ENCODE results near the gene ANKH. TPM values are rescaled to one million over a fixed set of nuclear protein-coding genes. Genes with fewer than 3 reads are reported as not detected.

Gene ANKH
- total RNA-seq, 1 experiment from 2014 or later = 45.0 TPM

DNA sequence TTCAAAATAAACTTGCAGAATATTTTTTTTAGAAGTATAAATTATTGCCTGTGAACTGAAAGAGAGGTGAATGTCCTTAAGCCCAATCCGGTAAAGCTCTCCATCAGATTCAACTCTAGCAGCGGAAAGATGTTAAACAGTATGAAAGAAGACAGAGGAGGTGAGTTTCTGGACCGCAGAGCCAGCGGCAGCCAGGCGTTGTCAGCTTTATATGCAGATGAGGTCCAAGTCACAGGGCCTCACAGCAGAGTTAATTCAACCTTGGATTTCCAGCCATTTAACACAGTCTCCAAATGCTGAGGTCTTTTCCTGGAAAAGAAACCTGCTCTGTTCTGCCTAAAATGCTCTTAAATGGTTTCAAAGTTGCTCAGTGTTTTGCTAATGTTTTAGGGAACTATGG is 131.6 kb downstream of the ANKH start:
- no peak for DNase-seq (ENCODE audit: low read depth)

DNA sequence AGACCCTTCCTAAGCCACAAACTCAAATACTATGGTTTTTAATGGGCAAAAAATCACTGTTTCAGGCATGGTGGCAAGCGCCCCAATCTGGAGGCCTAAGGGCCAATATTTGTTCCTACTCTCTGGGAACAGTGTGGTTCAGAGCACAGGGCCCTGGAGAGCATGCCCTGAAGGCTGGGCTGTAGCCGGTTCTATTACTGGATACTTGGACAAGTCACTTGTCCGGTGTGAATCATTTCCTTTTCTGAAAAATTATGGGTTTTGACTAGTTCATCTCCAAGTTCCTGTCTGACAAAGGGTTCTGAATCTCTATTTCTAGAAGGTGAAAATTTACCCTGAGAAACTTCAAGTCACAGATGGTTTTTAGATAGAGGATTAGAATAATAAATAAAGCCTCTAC is 132.0 kb downstream of the ANKH start:
- DNase-seq (ENCODE audit: low read depth) = peak; percentile 94

DNA sequence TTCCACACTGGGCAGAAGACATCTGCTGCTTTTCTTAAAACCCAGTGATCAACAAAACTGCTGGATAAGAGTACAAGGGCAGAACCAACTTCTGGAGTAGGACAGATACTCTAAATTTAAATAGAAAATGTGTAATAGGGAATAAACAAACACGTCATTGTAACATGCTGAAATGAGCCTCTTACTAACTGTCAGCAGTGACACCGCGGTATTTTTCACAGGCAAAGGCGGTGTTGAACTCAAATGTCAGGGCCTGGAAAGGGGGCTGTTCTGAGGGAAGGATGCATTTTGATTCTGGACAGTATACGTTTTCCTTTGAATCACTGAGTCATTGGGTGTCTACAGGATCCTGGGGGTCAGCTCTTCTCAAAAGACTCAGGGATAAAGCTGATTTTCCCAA is 133.5 kb downstream of the ANKH start:
- no peak for DNase-seq (ENCODE audit: low read depth)

DNA sequence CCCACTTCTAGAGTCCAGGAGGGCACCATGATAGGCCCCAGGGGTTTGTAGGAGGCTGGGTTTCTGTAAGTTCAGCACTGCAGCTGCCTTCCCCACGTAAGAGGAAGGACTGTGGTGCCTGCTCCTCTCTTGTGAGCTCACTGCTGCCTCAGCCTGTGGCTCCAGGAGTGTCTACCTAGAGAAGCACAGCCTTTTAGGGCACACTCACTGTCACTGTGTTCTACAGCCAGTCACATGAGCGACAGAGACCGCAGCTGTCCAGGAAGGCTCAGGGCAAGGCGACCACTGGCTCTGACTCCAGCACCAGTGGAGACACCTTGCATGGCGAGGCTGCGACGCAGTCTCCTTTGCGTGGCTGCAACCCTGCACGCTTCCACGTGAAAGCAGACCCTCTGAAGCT is 134.3 kb downstream of the ANKH start:
- no peak for DNase-seq (ENCODE audit: low read depth)

DNA sequence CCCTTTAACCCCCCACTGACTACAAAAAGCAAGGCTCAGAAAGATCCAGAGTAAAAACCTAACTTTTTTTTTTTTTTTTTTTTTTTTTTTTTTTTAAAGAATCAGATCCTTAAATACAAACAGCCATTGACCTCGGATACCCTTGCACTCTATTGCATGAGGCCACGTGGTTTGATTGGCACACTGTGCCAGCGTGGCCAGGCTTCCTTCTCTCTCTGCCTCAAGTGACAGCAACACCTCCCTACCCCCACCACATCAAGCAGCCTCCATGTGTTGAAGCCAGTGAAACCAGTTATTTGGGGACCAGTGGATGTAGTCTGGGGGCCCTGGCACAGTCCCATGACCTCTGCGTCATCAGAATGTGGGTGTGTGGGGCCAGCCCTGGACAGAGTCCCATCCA is 135.6 kb downstream of the ANKH start:
- no peak for DNase-seq (ENCODE audit: low read depth)

DNA sequence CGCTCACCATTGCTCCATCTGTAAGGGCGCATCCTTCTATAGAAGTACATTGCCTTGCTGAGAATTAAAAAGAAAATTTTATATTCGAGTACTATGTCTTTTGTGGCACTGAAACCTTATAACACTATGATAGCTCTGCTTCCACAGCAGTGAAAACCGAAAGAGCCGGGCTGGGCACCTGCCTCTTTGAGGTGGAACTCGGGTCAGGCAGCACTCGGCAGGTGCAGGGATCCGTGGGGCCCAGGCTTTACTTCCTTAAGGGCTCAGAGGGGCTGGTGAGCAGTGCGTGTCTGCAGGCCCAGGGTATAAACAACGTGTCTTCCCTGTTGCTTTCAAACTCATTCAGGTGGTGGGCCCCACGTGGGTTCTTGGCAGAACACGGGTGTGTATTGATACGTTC is 137.2 kb downstream of the ANKH start:
- no peak for DNase-seq (ENCODE audit: low read depth)

DNA sequence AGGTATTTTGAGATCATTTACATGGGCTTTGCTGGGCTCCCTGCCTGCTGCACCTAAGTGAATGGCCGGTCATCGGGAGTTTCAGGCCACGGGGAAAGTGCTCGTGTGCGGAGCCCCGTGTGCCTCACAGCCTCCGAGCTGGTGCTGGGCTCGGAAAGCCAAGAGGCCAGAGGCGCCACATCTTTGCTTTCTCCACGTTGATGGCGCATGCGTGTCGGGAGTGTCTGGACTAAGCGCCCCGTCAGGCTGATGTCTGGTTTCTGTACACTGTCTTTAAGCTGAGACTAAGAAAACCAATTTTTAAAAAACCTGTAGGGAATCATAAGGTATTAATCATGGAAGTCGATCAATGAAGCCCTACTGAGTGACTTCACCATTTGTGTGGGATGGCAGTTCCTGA is 137.9 kb downstream of the ANKH start:
- no peak for DNase-seq (ENCODE audit: low read depth)

DNA sequence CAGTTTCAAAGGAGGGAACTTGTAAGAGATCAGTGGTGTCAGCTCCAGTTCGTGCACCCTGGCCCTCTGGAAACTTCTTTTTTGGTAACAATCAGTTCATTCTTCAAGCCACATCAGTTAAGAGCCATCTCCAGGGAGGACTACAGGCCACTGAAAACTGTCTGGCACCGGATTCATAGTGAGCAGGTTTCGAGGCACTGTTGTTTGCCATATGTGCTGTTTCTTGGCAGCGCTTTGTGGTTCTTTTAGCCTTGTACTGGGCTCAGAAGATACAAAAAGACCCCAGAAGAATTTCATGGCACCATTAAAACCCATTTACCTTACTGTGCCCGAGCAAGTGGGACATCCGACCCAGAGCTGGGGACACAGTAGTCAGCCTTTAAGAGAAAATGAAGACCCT is 138.6 kb downstream of the ANKH start:
- no peak for DNase-seq (ENCODE audit: low read depth)

DNA sequence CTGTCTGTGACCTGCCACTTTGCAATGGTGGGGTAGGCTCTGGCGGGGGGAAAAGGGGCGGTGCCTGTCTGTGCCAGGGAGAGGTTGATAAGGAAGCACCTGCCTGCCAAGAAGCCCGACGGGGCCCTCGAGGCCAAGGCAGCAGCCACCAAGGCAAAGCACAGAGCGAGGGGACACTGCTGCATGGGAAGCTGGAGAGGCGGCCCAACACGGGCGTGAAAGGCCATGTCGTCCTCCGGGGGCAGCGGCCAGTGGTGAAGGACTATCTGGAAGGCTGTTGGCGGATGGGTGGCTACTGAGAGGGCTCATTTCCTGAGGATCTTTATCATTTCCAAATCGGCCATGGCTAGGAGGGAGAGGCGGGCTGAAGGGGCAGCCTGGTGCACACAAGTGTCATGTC is 140.7 kb downstream of the ANKH start:
- no peak for DNase-seq (ENCODE audit: low read depth)

DNA sequence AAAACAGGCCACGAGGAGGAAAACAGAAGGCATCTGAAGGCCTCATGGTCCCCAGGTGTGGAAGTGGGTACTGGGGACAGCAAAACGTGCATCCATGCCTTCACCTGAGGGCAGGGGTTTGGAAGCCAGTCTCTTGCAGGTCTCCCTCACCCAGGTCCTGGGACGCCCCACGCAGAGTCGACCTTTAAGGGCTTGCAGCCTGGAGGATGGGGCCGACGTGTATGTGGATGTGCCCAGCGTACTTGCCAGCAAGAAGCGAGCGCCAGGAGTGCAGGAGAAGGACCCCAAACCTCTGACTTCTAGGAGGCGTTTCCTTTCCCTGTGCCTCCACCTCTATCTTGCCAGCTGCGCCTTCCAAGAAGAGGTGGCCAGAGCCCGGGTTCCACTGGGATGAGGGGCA is 141.1 kb downstream of the ANKH start:
- no peak for DNase-seq (ENCODE audit: low read depth)

DNA sequence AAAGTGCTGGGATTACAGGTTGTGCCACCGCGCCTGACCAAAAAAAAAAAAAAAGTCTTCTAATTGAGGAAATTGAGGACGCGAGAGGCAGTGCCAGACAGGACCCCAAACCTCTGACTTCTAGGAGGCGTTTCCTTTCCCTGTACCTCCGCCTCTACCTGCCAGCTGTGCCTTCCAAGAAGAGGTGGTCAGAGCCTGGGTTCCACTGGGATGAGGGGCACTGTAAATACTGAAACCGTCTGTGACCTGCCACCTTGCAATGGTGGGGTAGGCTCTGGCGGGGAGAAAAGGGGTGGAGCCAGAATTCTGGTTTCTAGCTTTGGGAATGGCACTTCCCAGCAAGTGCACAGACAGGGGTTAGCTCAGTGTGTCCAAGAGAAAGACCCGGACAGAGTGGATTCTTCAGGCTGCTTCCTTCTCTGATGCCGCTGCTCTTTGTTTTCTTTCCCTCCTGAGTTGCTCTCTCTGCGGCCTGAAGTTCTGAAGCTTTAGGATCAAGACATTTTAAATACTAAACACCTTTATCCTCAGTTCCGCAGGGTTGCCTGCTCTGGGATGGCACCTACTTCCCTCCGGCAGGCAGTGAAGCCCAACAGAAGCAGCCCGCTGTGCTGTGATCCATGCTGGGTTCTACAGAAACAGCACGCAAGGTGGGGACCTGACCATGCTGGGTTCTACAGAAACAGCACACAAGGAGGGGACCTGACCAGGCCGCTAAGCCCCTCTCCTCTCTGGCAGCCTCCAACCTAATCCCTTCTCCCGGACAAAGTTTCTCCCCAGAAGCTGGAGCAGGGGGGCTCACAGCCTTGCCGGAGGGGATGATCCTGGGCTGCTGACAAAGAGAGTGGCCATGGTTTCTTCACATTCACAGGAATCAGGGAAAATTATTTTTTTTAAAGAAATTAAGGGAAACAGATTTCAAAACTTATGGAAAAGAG is 141.9 kb downstream of the ANKH start:
- DNase-seq (ENCODE audit: low read depth) = no peak

DNA sequence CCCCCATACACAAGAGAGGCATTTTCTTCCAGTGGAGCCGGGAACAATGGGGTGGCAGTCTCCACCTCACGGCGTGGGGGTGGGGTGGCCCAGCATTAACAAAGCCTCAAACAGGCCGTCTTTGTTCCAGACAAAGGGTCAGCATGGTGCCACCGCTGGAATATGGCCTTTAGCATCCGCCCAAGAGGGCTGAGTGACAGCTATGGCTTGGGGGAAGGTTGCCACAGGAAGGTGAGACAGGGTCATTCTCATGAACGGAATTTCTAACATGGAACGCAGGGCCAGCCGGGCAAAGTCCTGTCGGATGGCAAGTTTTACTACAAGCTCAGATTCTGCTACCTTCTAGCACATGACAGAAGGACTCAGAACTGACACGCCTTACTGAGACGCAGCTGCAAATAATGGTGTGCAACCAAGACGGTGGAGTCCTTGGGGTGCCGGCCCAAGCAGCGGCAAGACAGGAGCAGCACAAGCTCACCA is 143.1 kb downstream of the ANKH start:
- DNase-seq (ENCODE audit: low read depth) = no peak

DNA sequence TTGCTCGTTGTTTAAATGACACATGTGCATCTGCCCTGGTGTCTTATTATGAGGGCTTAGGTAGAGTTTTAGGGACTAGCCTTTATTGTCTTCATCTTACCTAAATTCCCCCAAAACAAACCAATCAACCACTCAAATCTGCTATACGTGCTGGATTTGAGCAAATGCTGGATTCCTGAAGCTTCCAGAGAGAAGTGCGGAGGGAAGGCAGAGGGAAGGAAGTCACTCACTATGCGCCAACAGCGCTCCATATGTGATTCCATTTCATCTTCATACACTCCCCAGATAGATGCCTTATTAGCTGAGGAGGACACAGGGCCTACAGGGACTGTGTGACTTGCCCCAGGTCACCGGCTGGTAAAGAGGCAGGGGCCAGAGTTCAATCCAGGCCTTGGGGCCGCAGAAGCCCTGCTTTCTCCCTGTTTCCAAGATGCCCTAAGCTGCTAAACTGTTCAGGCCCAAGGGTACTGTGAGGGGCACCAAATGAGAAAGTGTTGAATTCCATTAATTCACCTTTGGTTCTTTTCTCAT is 143.6 kb downstream of the ANKH start:
- no peak for DNase-seq (ENCODE audit: low read depth)

DNA sequence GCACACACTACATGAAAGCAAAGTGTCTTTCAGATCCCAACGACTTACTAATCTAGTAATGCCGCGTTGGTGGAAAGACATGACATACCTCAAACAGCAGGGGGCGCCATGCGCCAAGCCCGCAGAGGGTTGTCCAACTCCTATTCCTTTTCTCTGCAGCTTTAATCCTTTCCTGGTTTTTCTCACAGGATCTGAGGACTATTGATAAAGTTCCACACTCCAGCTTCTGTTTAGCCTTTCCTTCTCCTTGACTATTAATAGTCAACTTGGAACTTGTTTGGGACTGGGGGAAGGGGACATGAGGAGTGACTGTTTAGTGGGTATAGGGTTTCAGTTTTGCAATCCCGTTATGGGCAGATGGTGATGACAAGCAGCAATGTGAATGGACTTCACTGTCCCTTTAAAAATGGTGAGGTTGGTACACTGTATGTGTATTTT is 144.1 kb downstream of the ANKH start:
- peak; percentile 84 for DNase-seq (ENCODE audit: low read depth)

DNA sequence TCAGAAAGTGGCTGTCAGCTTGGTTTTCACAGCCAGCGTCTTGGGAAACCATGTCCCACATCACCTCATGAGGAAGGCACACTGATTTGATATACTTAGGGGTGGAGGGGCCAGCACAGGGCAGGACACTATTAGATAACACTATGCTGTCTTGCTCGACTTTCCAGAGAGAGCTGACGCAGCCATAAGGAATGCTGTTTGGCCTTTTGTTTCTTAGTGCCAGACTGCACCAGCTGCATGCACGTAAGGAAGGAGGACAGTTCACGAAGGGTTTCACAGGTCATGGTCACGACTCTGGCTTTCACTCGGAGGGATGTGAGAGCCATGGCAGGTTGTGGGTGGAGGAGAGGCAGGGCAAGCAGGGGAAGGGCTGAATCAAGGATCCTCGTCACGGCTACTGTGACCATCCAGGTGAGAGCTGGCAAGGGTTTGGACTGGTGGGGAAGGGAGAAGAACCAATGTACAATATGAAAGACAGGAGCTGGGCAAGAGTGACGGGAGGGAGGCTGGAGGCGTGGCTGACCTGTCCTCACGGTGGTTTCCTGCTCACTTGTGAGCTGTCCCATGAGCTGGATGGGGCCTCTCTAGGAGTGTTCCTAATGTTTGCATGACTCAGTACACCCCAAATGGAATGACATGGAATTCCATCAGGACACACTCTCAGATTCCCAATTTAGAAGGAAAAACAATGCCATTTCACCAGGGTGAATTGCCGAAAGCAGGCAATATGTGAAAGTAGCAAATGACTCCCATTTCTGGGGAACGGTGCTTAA is 145.3 kb downstream of the ANKH start:
- no peak for DNase-seq (ENCODE audit: low read depth)

DNA sequence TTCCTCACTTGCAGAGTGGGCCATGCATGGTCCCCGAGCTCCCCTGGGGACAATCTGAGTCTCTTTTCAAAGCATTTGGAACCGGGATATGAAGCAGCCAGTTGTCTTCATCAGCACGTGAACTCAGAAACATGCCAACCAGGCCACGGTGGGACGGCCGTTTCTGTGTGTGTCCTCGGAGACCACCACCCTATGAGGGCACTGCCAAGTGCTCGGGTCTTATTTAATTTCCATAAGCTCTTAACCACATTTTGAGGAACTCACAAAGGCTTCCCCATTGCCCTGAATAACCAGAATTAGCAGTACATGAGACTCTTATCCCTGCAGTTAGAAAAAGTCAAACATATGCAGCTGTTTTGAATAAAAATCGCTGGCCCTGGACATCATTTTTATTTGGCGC is 146.9 kb downstream of the ANKH start:
- DNase-seq (ENCODE audit: low read depth) = no peak

DNA sequence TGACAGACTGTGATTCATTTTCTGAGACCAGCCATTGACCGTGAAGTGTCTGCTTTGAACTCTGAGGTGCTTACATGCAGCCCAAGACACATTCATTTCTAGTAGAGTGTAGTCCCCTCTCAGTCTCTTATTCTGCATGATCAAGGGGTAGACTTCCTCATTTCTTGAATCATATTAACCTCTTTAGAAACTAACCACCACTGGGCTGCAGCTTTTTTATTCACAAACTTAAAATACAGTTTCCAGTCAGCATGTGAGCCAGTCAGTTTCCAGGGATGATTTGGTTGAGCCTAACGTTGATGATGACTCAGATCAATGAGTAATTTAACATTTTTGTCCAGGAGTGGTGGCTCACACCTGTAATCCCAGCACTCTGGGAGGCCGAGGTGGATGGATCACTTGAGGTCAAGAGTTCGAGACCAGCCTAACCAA is 147.9 kb downstream of the ANKH start:
- peak; percentile 62 for DNase-seq (ENCODE audit: low read depth)

DNA sequence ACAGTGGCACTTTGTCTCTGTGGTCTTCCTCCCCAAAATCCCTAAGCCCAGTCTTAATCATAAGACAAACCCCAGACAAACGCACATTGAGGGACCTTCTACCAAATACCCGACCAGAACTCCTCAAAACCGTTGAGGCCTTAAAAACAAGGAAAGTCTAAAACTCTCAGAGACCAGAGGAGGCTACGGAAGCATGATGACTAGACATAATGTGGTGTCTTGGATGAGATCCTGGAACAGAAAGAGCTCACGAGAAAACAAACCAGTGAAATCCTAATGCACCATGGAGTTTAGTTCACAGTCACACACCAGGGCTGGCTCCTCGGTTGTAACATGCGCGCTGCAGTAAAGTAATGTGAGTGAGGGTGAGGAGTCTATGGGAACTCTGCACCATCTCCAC is 148.7 kb downstream of the ANKH start:
- no peak for DNase-seq (ENCODE audit: low read depth)

DNA sequence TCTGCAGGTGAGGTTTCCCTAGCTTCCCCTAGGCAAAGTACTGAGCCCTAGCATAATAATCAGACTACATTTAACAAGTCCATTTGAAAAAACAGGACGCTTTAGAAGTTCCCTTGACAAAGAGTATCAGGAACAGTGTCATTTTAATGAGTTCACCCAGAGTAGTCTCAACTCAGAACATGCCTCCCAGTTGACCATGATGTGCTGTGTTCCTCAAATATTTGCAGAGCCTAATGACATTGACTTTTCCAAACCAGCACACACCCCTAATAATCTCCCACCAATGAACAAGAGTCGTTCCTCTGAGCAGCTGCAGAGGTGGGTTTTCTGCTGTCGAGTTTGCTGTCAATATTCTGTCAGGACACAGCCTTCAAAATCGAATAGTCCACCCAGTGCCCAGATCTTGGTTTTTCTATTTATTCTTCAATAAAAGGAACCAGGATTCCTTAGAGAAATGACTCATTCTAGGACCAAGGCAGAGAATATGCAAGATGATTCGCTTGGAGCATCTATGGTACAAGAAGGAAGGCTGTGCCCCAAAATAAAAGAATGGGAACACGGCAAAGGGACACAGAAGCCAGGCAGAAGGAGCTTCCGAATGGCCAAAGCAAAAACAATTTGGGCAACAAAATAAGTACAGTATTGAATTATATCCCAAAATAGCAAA is 149.5 kb downstream of the ANKH start:
- DNase-seq (ENCODE audit: low read depth) = no peak

DNA sequence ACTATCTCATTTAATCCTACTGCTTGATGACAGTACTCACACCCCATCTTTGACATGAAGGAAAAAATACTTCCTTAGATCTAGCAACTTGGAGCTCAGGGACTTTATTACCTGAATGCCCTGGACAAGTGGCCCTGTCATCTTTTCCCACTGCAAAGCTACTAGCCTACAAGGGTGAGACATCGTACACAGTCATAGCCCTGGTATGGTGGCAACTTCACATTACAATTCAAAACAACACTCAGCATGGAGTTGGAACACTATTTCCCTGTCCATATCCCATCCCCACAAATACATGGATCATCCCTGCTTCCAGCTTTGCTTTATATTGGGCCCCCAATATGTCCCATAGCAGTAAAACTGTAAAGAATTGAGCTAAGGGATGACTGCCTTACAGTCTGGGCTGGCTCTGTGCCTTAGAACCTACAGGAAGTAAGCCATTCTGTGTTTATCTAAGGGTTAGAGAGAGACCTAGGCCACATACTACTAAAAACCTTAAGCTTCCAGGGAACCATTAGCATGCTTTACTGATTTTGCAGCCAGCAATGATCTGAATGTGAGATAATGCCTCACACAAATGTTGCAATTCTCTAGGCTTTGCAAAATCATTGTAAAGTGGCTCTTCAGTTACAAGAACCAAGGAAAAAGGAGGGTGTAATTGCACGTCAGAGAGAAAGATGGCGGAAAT is 151.2 kb downstream of the ANKH start:
- DNase-seq (ENCODE audit: low read depth) = peak; percentile 53

DNA sequence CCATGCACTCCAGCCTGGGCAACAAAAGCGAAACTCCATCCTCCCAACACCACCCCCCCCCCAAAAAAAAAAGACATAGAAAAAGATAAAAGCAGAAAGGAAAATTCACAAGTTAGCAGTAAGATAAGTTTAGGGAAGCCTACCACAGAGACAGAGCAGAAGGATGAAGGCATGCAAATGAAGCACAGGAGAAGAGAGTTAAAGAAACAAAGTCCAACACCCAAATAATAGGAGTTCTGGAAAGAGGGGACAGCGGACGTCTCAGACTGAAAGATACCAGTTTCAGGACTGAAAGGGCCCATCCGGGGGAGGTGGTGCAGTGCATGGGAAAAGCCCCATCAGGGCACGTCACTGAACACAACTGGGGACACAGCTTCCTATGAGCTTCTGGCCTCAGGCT is 152.8 kb downstream of the ANKH start:
- no peak for DNase-seq (ENCODE audit: low read depth)
